SK-N-SH (cell line): Measurements from ENCODE around the gene CBLN1. TPM values are rescaled to one million over a fixed set of nuclear protein-coding genes. Genes with fewer than 3 reads are reported as not detected.

Experiments used
- CTCF ChIA-PET: fragments of 300-600, 350-600 bp; formaldehyde crosslinking; extraction: SDS; loops from one replicate; lab custom pipeline; 2021; lab: Yijun Ruan, JAX
- POLR2A ChIA-PET: fragments of 350-600 bp; sonication (Branson Sonifier 250); formaldehyde crosslinking; extraction: SDS; loops from one replicate; lab custom pipeline; 2020; ENCODE audit warnings: antibody characterized with exemption, inconsistent platforms; lab: Yijun Ruan, JAX
- DNase-seq: peaks from one replicate; pipeline ENCODE4 v3.0.0; 2012
- H2AFZ ChIP-seq: fragments of 200-600 bp; sonication (generic); 2 replicates; pipeline ENCODE4 v1.8.1; 2016; ENCODE audit warnings: antibody characterized with exemption, mild to moderate bottlenecking, low read depth
- H3F3A ChIP-seq: fragments of 200-600 bp; sonication (generic); replicated peaks from 2 replicates; pipeline ENCODE3; 2016; ENCODE audit warnings: antibody characterized with exemption, mild to moderate bottlenecking; ENCODE audit not compliant: insufficient read depth
- H3K27ac ChIP-seq, 2 experiments: fragments of 200-500 bp in 1 of 2; fragments of 200-600 bp in 1 of 2; sonication (Bioruptor generic) in 1 of 2; sonication (generic), shearing (Covaris generic) in 1 of 2; 2 replicates each; pipeline versions ENCODE4 v1.5.1 to v1.6.1; 2014 to 2016; ENCODE audit warnings: low read depth in 2 of 2, inconsistent platforms in 1 of 2, low read length in 1 of 2, mild to moderate bottlenecking in 1 of 2, mixed read lengths in 1 of 2
- H3K27me3 ChIP-seq: fragments of 200-600 bp; sonication (generic), shearing (Covaris generic); 2 replicates; pipeline ENCODE4 v1.6.1; 2016; ENCODE audit warnings: mixed run types; ENCODE audit not compliant: insufficient read depth
- H3K36me3 ChIP-seq, 2 experiments: fragments of 200-500 bp in 1 of 2; fragments of 200-600 bp in 1 of 2; sonication (Bioruptor generic) in 1 of 2; sonication (generic) in 1 of 2; replicated peaks in 1 of 2; 2 replicates each; pipeline versions ENCODE3 to v1.5.1; 2014 to 2016; ENCODE audit warnings: low read length in 1 of 2, mild to moderate bottlenecking in 1 of 2; ENCODE audit not compliant: insufficient read depth in 2 of 2, control insufficient read depth in 1 of 2
- H3K4me1 ChIP-seq, 2 experiments: fragments of 200-500 bp in 1 of 2; fragments of 200-600 bp in 1 of 2; sonication (Bioruptor generic) in 1 of 2; sonication (generic), shearing (Covaris generic) in 1 of 2; 2 replicates each; pipeline versions ENCODE4 v1.5.1 to v1.6.1; 2014 to 2016; ENCODE audit warnings: low read depth in 1 of 2, low read length in 1 of 2, mixed run types in 1 of 2; ENCODE audit not compliant: insufficient read depth in 2 of 2, control insufficient read depth in 1 of 2
- H3K4me2 ChIP-seq: fragments of 200-600 bp; sonication (generic), shearing (Covaris generic); 2 replicates; pipeline ENCODE4 v1.6.1; 2017; ENCODE audit warnings: mixed run types
- H3K4me3 ChIP-seq, 2 experiments: fragments of 200-500 bp in 1 of 2; fragments of 200-600 bp in 1 of 2; sonication (Bioruptor generic) in 1 of 2; sonication (generic), shearing (Covaris generic) in 1 of 2; 2 replicates each; pipeline versions ENCODE4 v1.5.1 to v1.8.1; 2014 to 2016; ENCODE audit warnings: low read depth in 2 of 2, inconsistent platforms in 1 of 2, low read length in 1 of 2, mild to moderate bottlenecking in 1 of 2, mixed read lengths in 1 of 2, moderate library complexity in 1 of 2
- H3K79me2 ChIP-seq: fragments of 200-600 bp; sonication (generic); 2 replicates; pipeline ENCODE4 v1.8.1; 2017; ENCODE audit warnings: mild to moderate bottlenecking; ENCODE audit not compliant: insufficient read depth
- H3K9ac ChIP-seq: fragments of 200-600 bp; sonication (generic); 2 replicates; pipeline ENCODE4 v1.6.1; 2017; ENCODE audit warnings: mixed run types
- H3K9me2 ChIP-seq: fragments of 200-600 bp; sonication (generic); 2 replicates; pipeline ENCODE4 v1.6.1; 2017; ENCODE audit warnings: mixed run types
- H3K9me3 ChIP-seq: fragments of 200-600 bp; sonication (generic); 2 replicates; pipeline ENCODE4 v1.6.1; 2017; ENCODE audit warnings: mixed run types, mild to moderate bottlenecking, moderate library complexity
- H4K20me1 ChIP-seq: fragments of 200-600 bp; sonication (generic); 2 replicates; pipeline ENCODE4 v1.6.1; 2017; ENCODE audit warnings: mild to moderate bottlenecking, mixed run types; ENCODE audit not compliant: insufficient read depth
- CTCF ChIP-seq: fragments of 200-600 bp; sonication (generic); IDR thresholded peaks from 2 replicates; pipeline ENCODE4 v1.6.1; 2017; ENCODE audit warnings: antibody characterized with exemption, mild to moderate bottlenecking, moderate library complexity
- ELF1 ChIP-seq: IDR thresholded peaks from 2 replicates; pipeline ENCODE4 v1.4.0; 2012
- FOXJ3 ChIP-seq: sonication (generic); formaldehyde crosslinking; IDR thresholded peaks from 2 replicates; pipeline ENCODE4 v1.5.1; 2020; ENCODE audit warnings: mild to moderate bottlenecking, missing genetic modification reagents
- GABPA ChIP-seq: IDR thresholded peaks from 2 replicates; pipeline ENCODE4 v1.4.0; 2012; ENCODE audit warnings: low read depth, mild to moderate bottlenecking
- JUND ChIP-seq: IDR thresholded peaks from 2 replicates; pipeline ENCODE4 v1.4.0; 2012
- MXI1 ChIP-seq: IDR thresholded peaks from 2 replicates; pipeline ENCODE4 v1.6.1; 2012; ENCODE audit warnings: mild to moderate bottlenecking, low read depth, low read length, improper control_type of control experiment
- PBX3 ChIP-seq: IDR thresholded peaks from 2 replicates; pipeline ENCODE4; 2012
- RFX5 ChIP-seq: IDR thresholded peaks from 2 replicates; pipeline ENCODE4 v1.6.1; 2012; ENCODE audit warnings: mild to moderate bottlenecking, improper control_type of control experiment, low read length
- SIN3A ChIP-seq: IDR thresholded peaks from 2 replicates; pipeline ENCODE4 v1.6.1; 2012; ENCODE audit warnings: low read depth, mild to moderate bottlenecking, low read length, moderate library complexity, borderline replicate concordance
- TAF1 ChIP-seq: IDR thresholded peaks from 2 replicates; pipeline ENCODE4 v1.6.1; 2012; ENCODE audit warnings: low read depth, mild to moderate bottlenecking, low read length, moderate library complexity, borderline replicate concordance
- TCF12 ChIP-seq: IDR thresholded peaks from 2 replicates; pipeline ENCODE4 v1.4.0; 2012
- TEAD4 ChIP-seq: IDR thresholded peaks from 2 replicates; pipeline ENCODE4 v1.4.0; 2012; ENCODE audit warnings: mild to moderate bottlenecking, borderline replicate concordance; ENCODE audit not compliant: insufficient read depth
- YY1 ChIP-seq: IDR thresholded peaks from 2 replicates; pipeline ENCODE4 v1.4.0; 2012; ENCODE audit warnings: low read depth, mild to moderate bottlenecking
- ZBTB33 ChIP-seq: IDR thresholded peaks from 2 replicates; pipeline ENCODE4 v1.4.0; 2012; ENCODE audit warnings: low read depth, borderline replicate concordance
- WGBS: methylation state at CpG from one replicate; pipeline ENCODE4 v1.1.6; 2017; ENCODE audit warnings: low lambda C conversion rate; 5-methylcytosine and 5-hydroxymethylcytosine counted together
- polyA plus RNA-seq, 3 experiments: library from polyadenylated mRNA; depleted of rRNA; stranded (reverse); fragments of >200 nt; gene quantifications; 2 replicates each; pipeline ENCODE4 v1.2.3, GENCODE V29; 2012
- TF ChIP-seq, protein P1 (sequence below): IDR thresholded peaks from 2 replicates; pipeline ENCODE4 v1.6.1; 2012; ENCODE audit warnings: mild to moderate bottlenecking, low read depth, low read length, moderate library complexity

The CBLN1 gene
- polyA plus RNA-seq, 1 of the 3 experiments (the other 2 are of a cell fraction): not detected

GRCh38 chr16:49262501-49262900, 19.1 kb downstream of the CBLN1 start:
- no peaks in the 10 kb centered on the region for H3F3A ChIP-seq
- H4K20me1 ChIP-seq: no peaks in the 10 kb centered on the region
- no peak for DNase-seq
- no peaks in the 10 kb centered on the region for H3K9me2 ChIP-seq
- POLR2A ChIA-PET: no interaction called here
- H3K4me2 ChIP-seq: no peak overlapping the region
- H3K4me1 ChIP-seq: no peaks in the 10 kb centered on the region
- no peak overlapping the region for H3K9ac ChIP-seq
- no peaks in the 10 kb centered on the region for H3K9me3 ChIP-seq
- CTCF ChIA-PET: no interaction called here
- no peaks in the 10 kb centered on the region for H3K27me3 ChIP-seq
- H3K79me2 ChIP-seq: no peaks in the 10 kb centered on the region
- H3K4me3 ChIP-seq: no peak overlapping the region
- no peak overlapping the region for H2AFZ ChIP-seq
- no peak for TF ChIP-seq TCF12
- no peak for TF ChIP-seq PBX3
- TF ChIP-seq GABPA: no peak
- no peak for TF ChIP-seq SIN3A
- no peak for TF ChIP-seq TAF1
- TF ChIP-seq CTCF: no peak
- TF ChIP-seq TEAD4: no peak
- TF ChIP-seq RFX5: no peak
- TF ChIP-seq, protein P1, sequence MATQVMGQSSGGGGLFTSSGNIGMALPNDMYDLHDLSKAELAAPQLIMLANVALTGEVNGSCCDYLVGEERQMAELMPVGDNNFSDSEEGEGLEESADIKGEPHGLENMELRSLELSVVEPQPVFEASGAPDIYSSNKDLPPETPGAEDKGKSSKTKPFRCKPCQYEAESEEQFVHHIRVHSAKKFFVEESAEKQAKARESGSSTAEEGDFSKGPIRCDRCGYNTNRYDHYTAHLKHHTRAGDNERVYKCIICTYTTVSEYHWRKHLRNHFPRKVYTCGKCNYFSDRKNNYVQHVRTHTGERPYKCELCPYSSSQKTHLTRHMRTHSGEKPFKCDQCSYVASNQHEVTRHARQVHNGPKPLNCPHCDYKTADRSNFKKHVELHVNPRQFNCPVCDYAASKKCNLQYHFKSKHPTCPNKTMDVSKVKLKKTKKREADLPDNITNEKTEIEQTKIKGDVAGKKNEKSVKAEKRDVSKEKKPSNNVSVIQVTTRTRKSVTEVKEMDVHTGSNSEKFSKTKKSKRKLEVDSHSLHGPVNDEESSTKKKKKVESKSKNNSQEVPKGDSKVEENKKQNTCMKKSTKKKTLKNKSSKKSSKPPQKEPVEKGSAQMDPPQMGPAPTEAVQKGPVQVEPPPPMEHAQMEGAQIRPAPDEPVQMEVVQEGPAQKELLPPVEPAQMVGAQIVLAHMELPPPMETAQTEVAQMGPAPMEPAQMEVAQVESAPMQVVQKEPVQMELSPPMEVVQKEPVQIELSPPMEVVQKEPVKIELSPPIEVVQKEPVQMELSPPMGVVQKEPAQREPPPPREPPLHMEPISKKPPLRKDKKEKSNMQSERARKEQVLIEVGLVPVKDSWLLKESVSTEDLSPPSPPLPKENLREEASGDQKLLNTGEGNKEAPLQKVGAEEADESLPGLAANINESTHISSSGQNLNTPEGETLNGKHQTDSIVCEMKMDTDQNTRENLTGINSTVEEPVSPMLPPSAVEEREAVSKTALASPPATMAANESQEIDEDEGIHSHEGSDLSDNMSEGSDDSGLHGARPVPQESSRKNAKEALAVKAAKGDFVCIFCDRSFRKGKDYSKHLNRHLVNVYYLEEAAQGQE: no peak
- no peak for TF ChIP-seq FOXJ3 (CRISPR knock-in tag)
- no peak for TF ChIP-seq MXI1
- TF ChIP-seq YY1: no peak
- TF ChIP-seq JUND: no peak
- TF ChIP-seq ZBTB33: no peak
- TF ChIP-seq ELF1: no peak
- H3K27ac ChIP-seq: no peak overlapping the region
- H3K36me3 ChIP-seq: no peaks in the 10 kb centered on the region
- 13% methylated on average over 5 of the region's 5 CpGs for WGBS
